Spinal cord (tissue), 10 donors: ENCODE measurements around the gene ASIC2. TPM values are rescaled to one million over a fixed set of nuclear protein-coding genes. Genes with fewer than 3 reads are reported as not detected.

Experiments
- DNase-seq, 6 donors: peaks; one replicate each; pipeline versions ENCODE4 v3.0.0 to v3.0.0-alpha.2; 2013 to 2015; ENCODE audit warnings: low spot score in 6 of 6, low read depth in 4 of 6
- H3K27ac ChIP-seq: one replicate; pipeline ENCODE4 v1.5.1; 2013; ENCODE audit warnings: low read depth, low read length, control low read depth
- H3K27me3 ChIP-seq: one replicate; pipeline ENCODE4 v1.6.1; 2013; ENCODE audit warnings: low read length; ENCODE audit not compliant: control insufficient read depth, insufficient read depth
- H3K36me3 ChIP-seq: one replicate; pipeline ENCODE4 v1.6.1; 2013; ENCODE audit warnings: low read length; ENCODE audit not compliant: control insufficient read depth, insufficient read depth
- H3K4me1 ChIP-seq: one replicate; pipeline ENCODE4 v1.6.1; 2013; ENCODE audit warnings: low read length; ENCODE audit not compliant: control insufficient read depth, insufficient read depth
- H3K4me3 ChIP-seq: one replicate; pipeline ENCODE4 v1.5.1; 2013; ENCODE audit warnings: low read depth, low read length, control low read depth
- H3K9me3 ChIP-seq: one replicate; pipeline ENCODE4 v1.6.1; 2013; ENCODE audit warnings: low read length; ENCODE audit not compliant: control insufficient read depth, insufficient read depth
- WGBS: methylation state at CpG from one replicate; pipeline ENCODE4 v1.1.5; 2013; ENCODE audit warnings: missing lambda C conversion rate; ENCODE audit not compliant: insufficient coverage; 5-methylcytosine and 5-hydroxymethylcytosine counted together
- polyA plus RNA-seq, 2 donors: library from polyadenylated mRNA; unstranded; fragments of 120-200 nt; gene quantifications; one replicate each; pipeline ENCODE4 v1.2.1, GENCODE V29; 2013; ENCODE audit not compliant: insufficient read length in 2 of 2
- total RNA-seq, 2 donors: library from RNA; depleted of rRNA in 1 of 2; stranded (reverse); fragments of 120-200 nt in 1 of 2; fragments of >200 nt in 1 of 2; gene quantifications; one replicate each; pipeline versions ENCODE4 v1.2.3 to v1.2.4, GENCODE V29; 2013 to 2014
- donor health status: healthy.

Gene ASIC2
- total and polyA plus RNA-seq, 4 donors, result 6.7 to 44.2 (median 31.7) TPM

DNA sequence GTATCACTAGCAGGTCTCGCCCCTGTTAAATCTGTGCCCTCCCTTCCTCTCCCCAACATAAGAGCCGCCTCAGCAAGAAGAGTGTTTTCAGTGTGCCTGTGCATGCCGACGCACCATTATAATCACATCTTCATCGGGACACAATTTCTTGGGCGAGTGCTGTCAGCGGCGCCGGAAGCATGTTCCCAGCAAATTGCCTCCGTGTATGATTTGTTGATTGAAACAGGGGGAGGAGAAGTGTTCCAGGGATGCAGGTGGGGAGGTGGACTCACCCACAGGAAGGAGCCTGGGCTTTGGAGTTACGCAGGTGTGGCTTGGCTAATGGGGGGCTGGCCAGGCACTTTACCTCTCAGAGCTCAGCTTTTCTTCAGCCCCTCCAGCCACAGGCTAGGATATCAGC is 247.9 kb downstream of the ASIC2 start:
- Histone ChIP-seq H3K4me1 (peaks cover 10% of the 10 kb centered on the region), H3K4me3 (no peak overlapping the region), H3K9me3 (no peaks in the 10 kb centered on the region), H3K27ac (no peak overlapping the region), H3K27me3 (no peaks in the 10 kb centered on the region), H3K36me3 (no peaks in the 10 kb centered on the region)
- WGBS, result 82% methylated on average over 9 of the region's 11 CpGs
- peak in 1 of 6 donors; percentile 57 for DNase-seq

DNA sequence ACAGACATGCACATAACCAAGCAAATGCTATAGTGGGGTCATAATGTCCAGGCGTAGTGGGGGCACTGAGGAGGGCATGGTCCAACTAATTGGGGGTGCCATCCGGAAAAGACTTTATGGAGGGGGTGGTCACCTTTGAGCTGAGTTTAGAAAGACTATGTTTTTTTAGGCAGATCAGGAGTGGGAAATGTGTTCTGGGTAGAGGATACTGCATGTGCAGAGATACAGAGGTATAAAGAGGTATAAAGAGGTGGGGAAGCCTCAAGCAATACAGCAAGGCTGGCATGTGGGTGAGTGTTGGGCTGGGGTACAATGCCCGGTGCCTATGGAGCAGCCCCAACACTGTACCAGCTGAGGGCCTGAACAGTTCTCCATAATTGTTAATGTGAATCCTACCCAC is 248.3 kb downstream of the ASIC2 start:
- peaks cover 10% of the 10 kb centered on the region for H3K4me1 ChIP-seq
- H3K36me3 ChIP-seq, result no peaks in the 10 kb centered on the region
- no peaks in the 10 kb centered on the region for H3K27me3 ChIP-seq
- no peak for DNase-seq
- no peak overlapping the region for H3K27ac ChIP-seq
- H3K4me3 ChIP-seq, result no peak overlapping the region
- H3K9me3 ChIP-seq, result no peaks in the 10 kb centered on the region
- WGBS, result 100% methylated on average over 2 of the region's 3 CpGs

DNA sequence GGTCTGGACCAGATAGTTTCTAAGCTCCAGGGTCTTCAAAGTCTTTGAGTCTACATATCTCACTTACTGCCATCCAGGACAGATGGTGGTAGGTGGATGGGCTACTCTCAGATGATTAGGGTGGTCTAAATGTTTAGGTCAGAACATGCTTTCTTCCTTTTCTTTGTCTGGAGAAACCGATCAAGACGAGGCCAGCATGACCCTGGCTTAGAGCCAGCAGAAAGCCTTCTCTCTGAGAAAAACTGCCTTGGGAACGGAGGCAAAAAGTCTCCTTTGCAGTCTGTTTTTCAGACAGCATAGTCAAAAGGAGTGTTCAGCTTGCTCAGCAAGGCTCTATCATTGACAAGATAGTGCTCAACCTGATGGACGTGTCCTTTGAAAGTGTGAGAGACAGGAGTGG is 252.6 kb downstream of the ASIC2 start:
- Histone ChIP-seq H3K36me3 (no peaks in the 10 kb centered on the region), H3K4me1 (peaks cover 11% of the 10 kb centered on the region), H3K27ac (no peak overlapping the region), H3K27me3 (no peaks in the 10 kb centered on the region), H3K9me3 (no peaks in the 10 kb centered on the region), H3K4me3 (no peak overlapping the region)
- peak in 1 of 6 donors; percentile 30 for DNase-seq
- WGBS, result 36% methylated on average over 4 of the region's 4 CpGs

DNA sequence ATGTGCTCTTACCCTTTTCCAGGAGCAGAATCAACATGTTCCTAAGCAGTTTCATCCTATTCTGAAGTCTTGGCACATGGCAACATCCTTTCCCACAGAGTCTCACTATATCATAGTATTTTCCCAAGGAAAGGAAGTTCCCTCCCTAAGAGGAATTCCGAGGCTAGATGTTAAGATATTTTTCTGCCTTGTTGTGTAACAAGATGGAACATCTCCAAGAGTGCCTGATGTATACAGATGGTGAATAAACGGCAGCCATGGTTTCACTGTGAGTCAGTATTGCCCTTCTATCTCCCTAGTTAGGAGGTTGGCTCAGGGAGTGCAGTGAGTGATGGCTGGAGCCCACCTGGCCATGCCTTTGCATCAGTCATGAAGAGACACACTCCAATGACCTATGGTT is 253.2 kb downstream of the ASIC2 start:
- no peak overlapping the region for H3K4me3 ChIP-seq
- H3K4me1 ChIP-seq, result peaks cover 11% of the 10 kb centered on the region
- no peaks in the 10 kb centered on the region for H3K36me3 ChIP-seq
- H3K27ac ChIP-seq, result no peak overlapping the region
- no peak for DNase-seq
- 43% methylated on average over 1 of the region's 2 CpGs for WGBS
- no peaks in the 10 kb centered on the region for H3K27me3 ChIP-seq
- H3K9me3 ChIP-seq, result no peaks in the 10 kb centered on the region

DNA sequence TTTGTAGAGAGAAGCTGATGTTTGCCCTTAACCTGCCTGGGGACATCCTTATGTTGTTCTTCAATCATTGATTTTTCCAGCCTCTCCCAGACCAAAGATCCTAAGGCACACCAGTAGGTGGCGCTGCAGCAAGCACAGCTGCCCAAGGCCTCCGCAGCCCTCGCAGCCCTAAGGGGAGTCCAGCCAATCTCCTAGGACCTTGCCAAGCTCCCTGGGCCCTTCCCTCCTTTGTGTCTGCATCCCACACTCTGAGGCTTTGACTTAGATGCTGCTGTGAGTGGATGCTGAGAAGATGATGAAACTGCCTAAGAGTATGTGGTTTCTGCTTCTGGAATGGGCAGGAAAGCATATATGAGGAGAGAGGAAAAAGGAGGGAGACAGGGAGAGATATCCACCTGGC is 254.4 kb downstream of the ASIC2 start:
- DNase-seq, result peak in 5 of 6 donors; percentile 24 to 75 (median 31)
- Histone ChIP-seq H3K9me3 (no peaks in the 10 kb centered on the region), H3K27me3 (no peaks in the 10 kb centered on the region), H3K4me1 (peaks cover 11% of the 10 kb centered on the region), H3K27ac (no peak overlapping the region), H3K36me3 (no peaks in the 10 kb centered on the region), H3K4me3 (no peak overlapping the region)
- WGBS, result 0% methylated on average over 3 of the region's 3 CpGs

DNA sequence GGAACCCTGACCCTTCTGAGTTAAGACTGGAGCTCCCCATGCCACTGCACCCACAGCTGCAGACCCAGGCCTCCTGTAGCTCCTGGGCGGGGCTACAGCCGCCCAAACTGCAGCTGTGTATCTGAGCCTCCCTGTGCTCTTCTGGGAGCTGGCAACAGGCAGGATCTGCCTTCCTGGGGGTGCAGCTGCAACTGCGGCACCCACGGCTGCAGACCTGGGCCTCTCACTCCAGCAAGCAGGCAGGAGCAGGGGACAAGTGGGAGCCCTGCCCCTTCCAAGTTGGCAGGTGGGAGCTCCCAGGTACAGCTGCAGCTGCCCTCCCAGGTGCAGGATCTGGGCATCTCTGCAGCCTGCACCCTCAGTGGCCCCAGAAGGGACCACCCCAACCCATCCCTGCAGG is 259.9 kb downstream of the ASIC2 start:
- no peak for DNase-seq
- H3K36me3 ChIP-seq, result no peaks in the 10 kb centered on the region
- no peaks in the 10 kb centered on the region for H3K27me3 ChIP-seq
- H3K27ac ChIP-seq, result no peak overlapping the region
- H3K4me1 ChIP-seq, result no peaks in the 10 kb centered on the region
- no peaks in the 10 kb centered on the region for H3K9me3 ChIP-seq
- 83% methylated on average over 4 of the region's 4 CpGs for WGBS
- no peak overlapping the region for H3K4me3 ChIP-seq

DNA sequence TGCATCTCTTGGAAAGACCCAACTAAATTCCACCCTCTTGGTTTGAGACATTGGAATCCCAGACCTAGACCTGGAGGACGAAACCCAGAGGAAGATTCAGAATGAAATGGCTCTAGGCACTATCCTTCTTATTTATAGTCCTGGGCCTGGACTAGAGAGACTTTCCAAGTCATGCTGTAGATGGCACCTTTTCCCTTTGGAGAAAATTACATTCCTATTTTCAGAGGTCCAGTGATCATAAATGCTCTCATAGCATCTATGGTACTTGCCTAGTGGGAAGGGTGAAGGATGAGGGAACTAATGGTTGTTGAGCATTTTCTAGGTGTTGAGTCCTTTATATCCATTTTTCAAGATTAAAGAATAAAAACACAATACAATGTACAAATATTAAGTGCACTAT is 264.3 kb downstream of the ASIC2 start:
- no peak for DNase-seq
- Histone ChIP-seq H3K4me1 (no peaks in the 10 kb centered on the region), H3K27ac (no peak overlapping the region), H3K27me3 (no peaks in the 10 kb centered on the region), H3K36me3 (no peaks in the 10 kb centered on the region), H3K4me3 (no peak overlapping the region), H3K9me3 (no peaks in the 10 kb centered on the region)
- WGBS, result 100% methylated on average over 1 of the region's 1 CpG

DNA sequence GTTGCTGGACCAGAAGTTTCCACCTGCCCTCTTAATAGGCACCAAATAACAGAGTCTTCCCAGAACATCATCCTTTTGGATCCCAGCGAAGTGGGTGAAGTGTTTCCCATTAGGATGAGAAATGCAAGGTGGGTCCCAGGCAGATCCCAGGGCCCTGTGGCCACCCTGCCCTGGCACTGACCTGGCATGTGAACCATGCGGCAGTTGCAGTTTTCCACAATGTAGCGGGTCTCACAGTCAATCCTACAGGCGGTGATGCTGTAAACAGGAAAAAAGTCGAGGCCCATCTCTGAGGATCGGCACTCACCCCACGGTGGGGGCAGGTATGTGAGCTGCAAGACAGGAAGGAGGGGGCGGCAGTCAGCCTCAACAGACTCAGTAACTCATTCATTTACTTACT is 265.0 kb downstream of the ASIC2 start:
- Histone ChIP-seq H3K9me3 (no peaks in the 10 kb centered on the region), H3K27me3 (no peaks in the 10 kb centered on the region), H3K4me3 (no peak overlapping the region), H3K36me3 (no peaks in the 10 kb centered on the region), H3K4me1 (no peaks in the 10 kb centered on the region), H3K27ac (no peak overlapping the region)
- 90% methylated on average over 7 of the region's 8 CpGs for WGBS
- no peak for DNase-seq

DNA sequence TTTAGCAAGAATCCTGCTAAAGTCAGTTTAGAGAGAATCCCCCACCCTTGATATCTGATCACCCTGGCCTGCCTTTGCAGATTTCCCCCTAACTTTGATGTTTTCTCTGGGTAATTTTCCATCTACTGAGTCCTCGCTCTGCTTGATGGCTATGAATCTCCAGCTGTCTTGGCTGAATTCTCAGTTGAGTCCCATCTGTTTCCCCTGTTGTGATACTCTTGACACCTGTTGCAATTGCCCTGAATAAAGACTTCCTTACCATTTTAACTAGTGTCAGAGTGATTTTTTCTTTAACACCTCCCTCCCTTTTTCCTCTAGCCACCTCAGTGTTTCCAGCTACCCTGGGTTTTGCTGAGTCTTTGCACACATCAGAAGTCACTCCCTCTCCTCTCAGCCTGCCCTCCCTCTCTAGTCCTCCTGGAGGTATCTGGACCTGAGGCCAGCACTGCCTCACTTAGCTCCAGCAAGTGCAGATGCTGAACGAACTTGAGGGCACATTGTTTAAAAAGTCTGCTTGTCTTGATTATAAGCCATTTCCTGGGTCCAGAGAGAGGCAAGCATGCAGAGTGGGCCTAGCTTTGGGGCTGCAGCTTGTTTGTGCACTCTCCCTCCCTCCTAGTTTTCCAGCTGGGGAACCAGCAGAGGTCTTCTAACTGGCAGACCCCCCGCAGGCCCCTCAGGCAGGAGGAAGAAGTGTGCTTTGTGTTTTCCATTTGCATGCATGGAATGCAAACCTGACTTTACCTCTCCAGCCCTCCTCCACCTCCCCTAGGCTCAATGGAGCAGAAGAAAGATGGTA is 268.2 kb downstream of the ASIC2 start:
- no peaks in the 10 kb centered on the region for H3K27me3 ChIP-seq
- H3K9me3 ChIP-seq, result no peaks in the 10 kb centered on the region
- H3K27ac ChIP-seq, result no peak overlapping the region
- H3K4me3 ChIP-seq, result no peak overlapping the region
- no peaks in the 10 kb centered on the region for H3K4me1 ChIP-seq
- DNase-seq, result no peak
- WGBS, result 63% methylated on average over 1 of the region's 3 CpGs
- no peaks in the 10 kb centered on the region for H3K36me3 ChIP-seq

DNA sequence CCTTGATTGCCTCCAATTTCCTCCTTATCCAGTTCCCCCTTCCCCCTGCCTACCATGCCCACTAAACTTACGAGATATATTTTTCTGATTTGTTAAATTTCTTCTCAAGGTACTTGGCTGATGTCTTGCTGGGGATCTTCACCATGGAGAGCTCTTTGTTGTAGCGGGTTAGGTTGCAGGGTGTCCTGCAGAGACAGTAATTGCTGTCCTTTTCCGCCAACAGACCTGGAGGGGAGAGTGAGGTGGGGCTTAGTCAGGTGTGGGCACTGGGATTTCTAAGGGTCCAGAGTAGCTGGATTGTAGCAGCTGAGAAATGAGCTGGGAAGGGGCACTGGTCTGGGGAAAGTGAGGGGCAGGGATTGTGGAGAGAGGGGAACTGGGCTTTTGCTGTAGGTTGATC is 269.3 kb downstream of the ASIC2 start:
- no peak overlapping the region for H3K4me3 ChIP-seq
- H3K4me1 ChIP-seq, result no peaks in the 10 kb centered on the region
- WGBS, result 54% methylated on average over 1 of the region's 3 CpGs
- peaks cover 4% of the 10 kb centered on the region for H3K36me3 ChIP-seq
- no peaks in the 10 kb centered on the region for H3K9me3 ChIP-seq
- no peak overlapping the region for H3K27ac ChIP-seq
- no peak for DNase-seq
- no peaks in the 10 kb centered on the region for H3K27me3 ChIP-seq
